IPS-18a (cell line): ENCODE data around the gene OR2F1.

ENCODE experiments used
- H3K27ac ChIP-seq: one replicate; pipeline ENCODE4 v1.5.1; 2013; ENCODE audit warnings: low read length
- H3K27me3 ChIP-seq: one replicate; pipeline ENCODE4 v1.6.1; 2013; ENCODE audit warnings: mild to moderate bottlenecking, low read length; ENCODE audit not compliant: control insufficient read depth, insufficient read depth
- H3K36me3 ChIP-seq: one replicate; pipeline ENCODE4 v1.6.1; 2013; ENCODE audit warnings: low read depth, low read length; ENCODE audit not compliant: control insufficient read depth
- H3K4me1 ChIP-seq: one replicate; pipeline ENCODE4 v1.6.1; 2013; ENCODE audit warnings: low read depth, low read length; ENCODE audit not compliant: control insufficient read depth
- H3K4me3 ChIP-seq: one replicate; pipeline ENCODE4 v1.5.1; 2013; ENCODE audit warnings: low read length
- H3K9ac ChIP-seq: one replicate; pipeline ENCODE4 v1.6.1; 2013; ENCODE audit warnings: mild to moderate bottlenecking, low read length, moderate library complexity
- H3K9me3 ChIP-seq: one replicate; pipeline ENCODE4 v1.6.1; 2013; ENCODE audit warnings: low read depth, low read length; ENCODE audit not compliant: control insufficient read depth

OR2F1 gene

GRCh38 chr7:143931739-143932138, 22.9 kb upstream of the OR2F1 start:
- H3K36me3 ChIP-seq: no peaks in the 10 kb centered on the region
- H3K9ac ChIP-seq: no peak overlapping the region
- H3K4me3 ChIP-seq: no peak overlapping the region
- no peaks in the 10 kb centered on the region for H3K4me1 ChIP-seq
- H3K27ac ChIP-seq: no peak overlapping the region
- no peaks in the 10 kb centered on the region for H3K27me3 ChIP-seq
- no peaks in the 10 kb centered on the region for H3K9me3 ChIP-seq

- H3K27ac ChIP-seq: no peak within 1 kb of the TSS
- H3K4me1 ChIP-seq: no peaks in the 10 kb centered on the region
- H3K9me3 ChIP-seq: no peaks in the 10 kb centered on the region
- no peak within 1 kb of the TSS for H3K9ac ChIP-seq
- no peaks in the 10 kb centered on the region for H3K36me3 ChIP-seq
- H3K27me3 ChIP-seq: no peaks in the 10 kb centered on the region
- no peak within 1 kb of the TSS for H3K4me3 ChIP-seq
Observed at GRCh38 chr7:143934526-143935325, 19.9 kb upstream of the OR2F1 start, which contains the start of gene OR2F2. Gene OR2F2, plus strand, starts transcription at chr7:143935233. Its CDS starts 0 bp downstream, at chr7:143935233.

- H3K4me3 ChIP-seq: no peak overlapping the region
- no peak overlapping the region for H3K27ac ChIP-seq
- no peaks in the 10 kb centered on the region for H3K4me1 ChIP-seq
- no peak overlapping the region for H3K9ac ChIP-seq
- H3K27me3 ChIP-seq: no peaks in the 10 kb centered on the region
- no peaks in the 10 kb centered on the region for H3K36me3 ChIP-seq
- H3K9me3 ChIP-seq: no peaks in the 10 kb centered on the region
Observed at GRCh38 chr7:143936087-143937009, 18.3 kb upstream of the OR2F1 start.

- H3K27me3 ChIP-seq: no peaks in the 10 kb centered on the region
- no peaks in the 10 kb centered on the region for H3K36me3 ChIP-seq
- no peaks in the 10 kb centered on the region for H3K9me3 ChIP-seq
- no peak overlapping the region for H3K4me3 ChIP-seq
- H3K27ac ChIP-seq: no peak overlapping the region
- H3K9ac ChIP-seq: no peak overlapping the region
- no peaks in the 10 kb centered on the region for H3K4me1 ChIP-seq
Observed at GRCh38 chr7:143938379-143939243, 16.0 kb upstream of the OR2F1 start.

GRCh38 chr7:143945423-143945822, 9.2 kb upstream of the OR2F1 start:
- no peak overlapping the region for H3K9ac ChIP-seq
- no peaks in the 10 kb centered on the region for H3K27me3 ChIP-seq
- H3K9me3 ChIP-seq: no peaks in the 10 kb centered on the region
- no peaks in the 10 kb centered on the region for H3K4me1 ChIP-seq
- no peaks in the 10 kb centered on the region for H3K36me3 ChIP-seq
- no peak overlapping the region for H3K27ac ChIP-seq
- H3K4me3 ChIP-seq: no peak overlapping the region

GRCh38 chr7:143947111-143947510, 7.5 kb upstream of the OR2F1 start:
- Histone ChIP-seq H3K9ac (no peak overlapping the region), H3K27ac (no peak overlapping the region), H3K36me3 (no peaks in the 10 kb centered on the region), H3K4me3 (no peak overlapping the region), H3K9me3 (no peaks in the 10 kb centered on the region), H3K4me1 (no peaks in the 10 kb centered on the region), H3K27me3 (no peaks in the 10 kb centered on the region)

GRCh38 chr7:143948733-143949132, 5.9 kb upstream of the OR2F1 start:
- H3K4me1 ChIP-seq: no peaks in the 10 kb centered on the region
- no peak overlapping the region for H3K4me3 ChIP-seq
- H3K27ac ChIP-seq: no peak overlapping the region
- H3K9me3 ChIP-seq: no peaks in the 10 kb centered on the region
- no peaks in the 10 kb centered on the region for H3K27me3 ChIP-seq
- H3K9ac ChIP-seq: no peak overlapping the region
- no peaks in the 10 kb centered on the region for H3K36me3 ChIP-seq

- Histone ChIP-seq H3K9ac (no peak overlapping the region), H3K9me3 (no peaks in the 10 kb centered on the region), H3K4me3 (no peak overlapping the region), H3K27ac (no peak overlapping the region), H3K36me3 (no peaks in the 10 kb centered on the region), H3K27me3 (no peaks in the 10 kb centered on the region), H3K4me1 (peaks cover 5% of the 10 kb centered on the region)
Observed at GRCh38 chr7:143953421-143953820, 1.2 kb upstream of the OR2F1 start.

GRCh38 chr7:143954135-143954534, 509 bp upstream of the OR2F1 start:
- H3K4me3 ChIP-seq: no peak overlapping the region
- no peaks in the 10 kb centered on the region for H3K36me3 ChIP-seq
- no peaks in the 10 kb centered on the region for H3K27me3 ChIP-seq
- no peaks in the 10 kb centered on the region for H3K9me3 ChIP-seq
- peaks cover 8% of the 10 kb centered on the region for H3K4me1 ChIP-seq
- H3K9ac ChIP-seq: no peak overlapping the region
- H3K27ac ChIP-seq: no peak overlapping the region

GRCh38 chr7:143958781-143959180, 4.1 kb downstream of the OR2F1 start:
- H3K9ac ChIP-seq: no peak overlapping the region
- H3K27me3 ChIP-seq: no peaks in the 10 kb centered on the region
- H3K36me3 ChIP-seq: no peaks in the 10 kb centered on the region
- H3K27ac ChIP-seq: no peak overlapping the region
- no peaks in the 10 kb centered on the region for H3K9me3 ChIP-seq
- no peak overlapping the region for H3K4me3 ChIP-seq
- peaks cover 8% of the 10 kb centered on the region for H3K4me1 ChIP-seq
